ENCODE measurements around the gene RASL11A.
"Not testable (repeated sequence)": the region's sequence is repeated elsewhere in the genome, so short reads cannot be mapped to it uniquely, and the experiment has no call there.

The RASL11A gene

GRCh38 chr13:27310946-27311345, 40.3 kb downstream of the RASL11A start:
- no peak for DNase-seq (ENCODE audit: low read depth)
- no peak for TF ChIP-seq CTCF (IDR thresholded peaks at IDR 0.05; ENCODE audit: control insufficient read depth, insufficient read depth, low read depth, low read length, missing control alignments)
- no peak overlapping the region for H3K4me3 ChIP-seq (ENCODE audit: control insufficient read depth, low read depth, low read length)

- no peak for DNase-seq (ENCODE audit: low read depth)
- no peak overlapping the region for H3K4me3 ChIP-seq (ENCODE audit: control insufficient read depth, low read depth, low read length)
- TF ChIP-seq CTCF (IDR thresholded peaks at IDR 0.05; ENCODE audit: control insufficient read depth, insufficient read depth, low read depth, low read length, missing control alignments), result no peak
These were observed 41.0 kb downstream of the RASL11A start for GRCh38 chr13:27311518-27312210.

- no peak for DNase-seq (ENCODE audit: low read depth)
- H3K4me3 ChIP-seq (ENCODE audit: control insufficient read depth, low read depth, low read length), result no peak overlapping the region
- no peak for TF ChIP-seq CTCF (IDR thresholded peaks at IDR 0.05; ENCODE audit: control insufficient read depth, insufficient read depth, low read depth, low read length, missing control alignments)
These were observed 43.1 kb downstream of the RASL11A start for GRCh38 chr13:27313770-27314169.

GRCh38 chr13:27319404-27319803, 48.8 kb downstream of the RASL11A start:
- no peak for DNase-seq (ENCODE audit: low read depth)
- no peak overlapping the region for H3K4me3 ChIP-seq (ENCODE audit: control insufficient read depth, low read depth, low read length)
- TF ChIP-seq CTCF (IDR thresholded peaks at IDR 0.05; ENCODE audit: control insufficient read depth, insufficient read depth, low read depth, low read length, missing control alignments), result no peak

GRCh38 chr13:27321468-27322431, 51.1 kb downstream of the RASL11A start:
- no peak for TF ChIP-seq CTCF (IDR thresholded peaks at IDR 0.05; ENCODE audit: control insufficient read depth, insufficient read depth, low read depth, low read length, missing control alignments)
- no peak for DNase-seq (ENCODE audit: low read depth)

GRCh38 chr13:27322443-27322842, 51.8 kb downstream of the RASL11A start:
- not testable (repeated sequence) for H3K4me3 ChIP-seq (ENCODE audit: control insufficient read depth, low read depth, low read length); DNase-seq (ENCODE audit: low read depth)

More at GRCh38 chr13:27321468-27322431, 51.1 kb downstream of the RASL11A start:
- no peak overlapping the region for H3K4me3 ChIP-seq (ENCODE audit: control insufficient read depth, low read depth, low read length)

All from AG09309 (cell line).